GM21529 (cell line): ENCODE results near the gene CHMP4B.
A peak's percentile ranks its signal among the peaks of the same experiment; 100 is the strongest.

Experiments used
- ATAC-seq: cut with Tn5 transposase; IDR thresholded peaks from one replicate; pipeline ENCODE4 v1.9.1; 2021; ENCODE audit not compliant: unreplicated experiment

The CHMP4B gene

GRCh38 chr20:33859751-33860150 is 48.6 kb downstream of the CHMP4B start:
- ATAC-seq, result no peak

- no peak for ATAC-seq
These were observed 50.3 kb downstream of the CHMP4B start for GRCh38 chr20:33861458-33861857.

- no peak for ATAC-seq
These were observed 51.7 kb downstream of the CHMP4B start for GRCh38 chr20:33862709-33863403.

GRCh38 chr20:33863440-33864323 is 52.5 kb downstream of the CHMP4B start:
- no peak for ATAC-seq

- no peak for ATAC-seq
These were observed 53.3 kb downstream of the CHMP4B start for GRCh38 chr20:33864324-33864963.

- no peak for ATAC-seq
These were observed 54.7 kb downstream of the CHMP4B start for GRCh38 chr20:33865761-33866370.

GRCh38 chr20:33866398-33867100 is 55.4 kb downstream of the CHMP4B start:
- no peak for ATAC-seq

GRCh38 chr20:33868042-33868441 is 56.9 kb downstream of the CHMP4B start:
- no peak for ATAC-seq

GRCh38 chr20:33868595-33868994 is 57.4 kb downstream of the CHMP4B start:
- ATAC-seq, result no peak

GRCh38 chr20:33869283-33869682 is 58.1 kb downstream of the CHMP4B start:
- ATAC-seq, result no peak

GRCh38 chr20:33871362-33871761 is 60.2 kb downstream of the CHMP4B start:
- ATAC-seq, result no peak

- no peak for ATAC-seq
These were observed 63.0 kb downstream of the CHMP4B start for GRCh38 chr20:33874129-33874528.

GRCh38 chr20:33875055-33875454 is 63.9 kb downstream of the CHMP4B start:
- peak; percentile 72 for ATAC-seq

- no peak for ATAC-seq
These were observed 64.4 kb downstream of the CHMP4B start for GRCh38 chr20:33875534-33876026.

- no peak for ATAC-seq
These were observed 67.4 kb downstream of the CHMP4B start for GRCh38 chr20:33878583-33878982.

GRCh38 chr20:33880396-33880795 is 69.2 kb downstream of the CHMP4B start:
- ATAC-seq, result no peak

- ATAC-seq, result no peak
These were observed 70.8 kb downstream of the CHMP4B start for GRCh38 chr20:33881989-33882388.

- no peak for ATAC-seq
These were observed 71.3 kb downstream of the CHMP4B start for GRCh38 chr20:33882481-33882880.

GRCh38 chr20:33883164-33883563 is 72.0 kb downstream of the CHMP4B start:
- peak; percentile 78 for ATAC-seq

- ATAC-seq, result no peak
These were observed 73.5 kb downstream of the CHMP4B start for GRCh38 chr20:33884633-33885032.

GRCh38 chr20:33889312-33889711 is 78.2 kb downstream of the CHMP4B start:
- no peak for ATAC-seq
